SK-N-SH (cell line): ENCODE data around the gene PTS. TPM values are rescaled to one million over a fixed set of nuclear protein-coding genes. Genes with fewer than 3 reads are reported as not detected.

ENCODE experiments used
- CTCF ChIA-PET: fragments of 300-600, 350-600 bp; formaldehyde crosslinking; extraction: SDS; loops from one replicate; lab custom pipeline; 2021; lab: Yijun Ruan, JAX
- POLR2A ChIA-PET: fragments of 350-600 bp; sonication (Branson Sonifier 250); formaldehyde crosslinking; extraction: SDS; loops from one replicate; lab custom pipeline; 2020; ENCODE audit warnings: antibody characterized with exemption, inconsistent platforms; lab: Yijun Ruan, JAX
- DNase-seq: peaks from one replicate; pipeline ENCODE4 v3.0.0; 2012
- H2AFZ ChIP-seq: fragments of 200-600 bp; sonication (generic); 2 replicates; pipeline ENCODE4 v1.8.1; 2016; ENCODE audit warnings: antibody characterized with exemption, mild to moderate bottlenecking, low read depth
- H3F3A ChIP-seq: fragments of 200-600 bp; sonication (generic); replicated peaks from 2 replicates; pipeline ENCODE3; 2016; ENCODE audit warnings: antibody characterized with exemption, mild to moderate bottlenecking; ENCODE audit not compliant: insufficient read depth
- H3K27ac ChIP-seq, 2 experiments: fragments of 200-500 bp in 1 of 2; fragments of 200-600 bp in 1 of 2; sonication (Bioruptor generic) in 1 of 2; sonication (generic), shearing (Covaris generic) in 1 of 2; 2 replicates each; pipeline versions ENCODE4 v1.5.1 to v1.6.1; 2014 to 2016; ENCODE audit warnings: low read depth in 2 of 2, inconsistent platforms in 1 of 2, low read length in 1 of 2, mild to moderate bottlenecking in 1 of 2, mixed read lengths in 1 of 2
- H3K27me3 ChIP-seq: fragments of 200-600 bp; sonication (generic), shearing (Covaris generic); 2 replicates; pipeline ENCODE4 v1.6.1; 2016; ENCODE audit warnings: mixed run types; ENCODE audit not compliant: insufficient read depth
- H3K36me3 ChIP-seq, 2 experiments: fragments of 200-500 bp in 1 of 2; fragments of 200-600 bp in 1 of 2; sonication (Bioruptor generic) in 1 of 2; sonication (generic) in 1 of 2; replicated peaks in 1 of 2; 2 replicates each; pipeline versions ENCODE3 to v1.5.1; 2014 to 2016; ENCODE audit warnings: low read length in 1 of 2, mild to moderate bottlenecking in 1 of 2; ENCODE audit not compliant: insufficient read depth in 2 of 2, control insufficient read depth in 1 of 2
- H3K4me1 ChIP-seq, 2 experiments: fragments of 200-500 bp in 1 of 2; fragments of 200-600 bp in 1 of 2; sonication (Bioruptor generic) in 1 of 2; sonication (generic), shearing (Covaris generic) in 1 of 2; 2 replicates each; pipeline versions ENCODE4 v1.5.1 to v1.6.1; 2014 to 2016; ENCODE audit warnings: low read depth in 1 of 2, low read length in 1 of 2, mixed run types in 1 of 2; ENCODE audit not compliant: insufficient read depth in 2 of 2, control insufficient read depth in 1 of 2
- H3K4me2 ChIP-seq: fragments of 200-600 bp; sonication (generic), shearing (Covaris generic); 2 replicates; pipeline ENCODE4 v1.6.1; 2017; ENCODE audit warnings: mixed run types
- H3K4me3 ChIP-seq, 2 experiments: fragments of 200-500 bp in 1 of 2; fragments of 200-600 bp in 1 of 2; sonication (Bioruptor generic) in 1 of 2; sonication (generic), shearing (Covaris generic) in 1 of 2; 2 replicates each; pipeline versions ENCODE4 v1.5.1 to v1.8.1; 2014 to 2016; ENCODE audit warnings: low read depth in 2 of 2, inconsistent platforms in 1 of 2, low read length in 1 of 2, mild to moderate bottlenecking in 1 of 2, mixed read lengths in 1 of 2, moderate library complexity in 1 of 2
- H3K79me2 ChIP-seq: fragments of 200-600 bp; sonication (generic); 2 replicates; pipeline ENCODE4 v1.8.1; 2017; ENCODE audit warnings: mild to moderate bottlenecking; ENCODE audit not compliant: insufficient read depth
- H3K9ac ChIP-seq: fragments of 200-600 bp; sonication (generic); 2 replicates; pipeline ENCODE4 v1.6.1; 2017; ENCODE audit warnings: mixed run types
- H3K9me2 ChIP-seq: fragments of 200-600 bp; sonication (generic); 2 replicates; pipeline ENCODE4 v1.6.1; 2017; ENCODE audit warnings: mixed run types
- H3K9me3 ChIP-seq: fragments of 200-600 bp; sonication (generic); 2 replicates; pipeline ENCODE4 v1.6.1; 2017; ENCODE audit warnings: mixed run types, mild to moderate bottlenecking, moderate library complexity
- H4K20me1 ChIP-seq: fragments of 200-600 bp; sonication (generic); 2 replicates; pipeline ENCODE4 v1.6.1; 2017; ENCODE audit warnings: mild to moderate bottlenecking, mixed run types; ENCODE audit not compliant: insufficient read depth
- CHD2 ChIP-seq: fragments of 150-350 bp; IDR thresholded peaks from 2 replicates; pipeline ENCODE4 v1.6.1; 2018; ENCODE audit warnings: low read length; ENCODE audit not compliant: partially characterized antibody
- CTCF ChIP-seq: fragments of 200-600 bp; sonication (generic); IDR thresholded peaks from 2 replicates; pipeline ENCODE4 v1.6.1; 2017; ENCODE audit warnings: antibody characterized with exemption, mild to moderate bottlenecking, moderate library complexity
- FOSL2 ChIP-seq: IDR thresholded peaks from 2 replicates; pipeline ENCODE4 v1.4.0; 2012; ENCODE audit warnings: low read depth, mild to moderate bottlenecking, moderate library complexity, borderline replicate concordance
- FOXJ3 ChIP-seq: sonication (generic); formaldehyde crosslinking; IDR thresholded peaks from 2 replicates; pipeline ENCODE4 v1.5.1; 2020; ENCODE audit warnings: mild to moderate bottlenecking, missing genetic modification reagents
- GABPA ChIP-seq: IDR thresholded peaks from 2 replicates; pipeline ENCODE4 v1.4.0; 2012; ENCODE audit warnings: low read depth, mild to moderate bottlenecking
- GATA2 ChIP-seq: sonication (generic); formaldehyde crosslinking; IDR thresholded peaks from 2 replicates; pipeline ENCODE4 v1.5.0; 2020; ENCODE audit warnings: mild to moderate bottlenecking, missing genetic modification reagents
- IRF3 ChIP-seq: fragments of 150-350 bp; IDR thresholded peaks from 2 replicates; pipeline ENCODE4 v1.6.1; 2016; ENCODE audit warnings: mild to moderate bottlenecking, low read depth, low read length
- JUND ChIP-seq: IDR thresholded peaks from 2 replicates; pipeline ENCODE4 v1.4.0; 2012
- MAX ChIP-seq: IDR thresholded peaks from 2 replicates; pipeline ENCODE4 v1.4.0; 2012; ENCODE audit warnings: low read depth
- MEF2A ChIP-seq: IDR thresholded peaks from 2 replicates; pipeline ENCODE4 v1.4.0; 2012; ENCODE audit warnings: low read depth, borderline replicate concordance
- MXI1 ChIP-seq: IDR thresholded peaks from 2 replicates; pipeline ENCODE4 v1.6.1; 2012; ENCODE audit warnings: mild to moderate bottlenecking, low read depth, low read length, improper control_type of control experiment
- NFIC ChIP-seq: IDR thresholded peaks from 2 replicates; pipeline ENCODE4 v1.4.0; 2012; ENCODE audit warnings: borderline replicate concordance
- NRF1 ChIP-seq: IDR thresholded peaks from 2 replicates; pipeline ENCODE4 v1.6.1; 2012; ENCODE audit warnings: low read depth, mild to moderate bottlenecking, low read length
- PBX3 ChIP-seq: IDR thresholded peaks from 2 replicates; pipeline ENCODE4; 2012
- POLR2AphosphoS5 ChIP-seq: IDR thresholded peaks from 2 replicates; pipeline ENCODE4 v1.6.1; 2012; ENCODE audit warnings: low read depth, low read length
- RAD21 ChIP-seq: IDR thresholded peaks from 2 replicates; pipeline ENCODE4 v1.6.1; 2012; ENCODE audit warnings: mild to moderate bottlenecking, low read length
- RXRA ChIP-seq: IDR thresholded peaks from 2 replicates; pipeline ENCODE4 v1.4.0; 2012; ENCODE audit warnings: low read depth, mild to moderate bottlenecking, borderline replicate concordance
- SMC3 ChIP-seq: IDR thresholded peaks from 2 replicates; pipeline ENCODE4 v1.6.1; 2012; ENCODE audit warnings: low read depth, low read length, improper control_type of control experiment
- TCF12 ChIP-seq: IDR thresholded peaks from 2 replicates; pipeline ENCODE4 v1.4.0; 2012
- TEAD4 ChIP-seq: IDR thresholded peaks from 2 replicates; pipeline ENCODE4 v1.4.0; 2012; ENCODE audit warnings: mild to moderate bottlenecking, borderline replicate concordance; ENCODE audit not compliant: insufficient read depth
- USF2 ChIP-seq: fragments of 150-350 bp; IDR thresholded peaks from 2 replicates; pipeline ENCODE4 v1.6.1; 2017; ENCODE audit warnings: antibody characterized with exemption, low read length, low read depth, borderline replicate concordance
- WGBS: methylation state at CpG from one replicate; pipeline ENCODE4 v1.1.6; 2017; ENCODE audit warnings: low lambda C conversion rate; 5-methylcytosine and 5-hydroxymethylcytosine counted together
- polyA plus RNA-seq, 3 experiments: library from polyadenylated mRNA; depleted of rRNA; stranded (reverse); fragments of >200 nt; gene quantifications; 2 replicates each; pipeline ENCODE4 v1.2.3, GENCODE V29; 2012
- TF ChIP-seq, protein P1 (sequence below): IDR thresholded peaks from 2 replicates; pipeline ENCODE4 v1.6.1; 2012; ENCODE audit warnings: mild to moderate bottlenecking, low read depth, low read length, moderate library complexity
- TF ChIP-seq, protein P2 (sequence below): IDR thresholded peaks from 2 replicates; pipeline ENCODE4 v1.4.0; 2012; ENCODE audit warnings: low read depth, borderline replicate concordance

The PTS gene
- 50.0 and 54.0 TPM in 2 replicates for polyA plus RNA-seq (2012; rRNA removed)
- 59.5 and 76.1 TPM in 2 replicates for polyA plus RNA-seq (2012; cell fraction: cytosol; rRNA removed)
- polyA plus RNA-seq (2012; cell fraction: nucleus; rRNA removed) = 34.1 and 63.7 TPM in 2 replicates

DNA sequence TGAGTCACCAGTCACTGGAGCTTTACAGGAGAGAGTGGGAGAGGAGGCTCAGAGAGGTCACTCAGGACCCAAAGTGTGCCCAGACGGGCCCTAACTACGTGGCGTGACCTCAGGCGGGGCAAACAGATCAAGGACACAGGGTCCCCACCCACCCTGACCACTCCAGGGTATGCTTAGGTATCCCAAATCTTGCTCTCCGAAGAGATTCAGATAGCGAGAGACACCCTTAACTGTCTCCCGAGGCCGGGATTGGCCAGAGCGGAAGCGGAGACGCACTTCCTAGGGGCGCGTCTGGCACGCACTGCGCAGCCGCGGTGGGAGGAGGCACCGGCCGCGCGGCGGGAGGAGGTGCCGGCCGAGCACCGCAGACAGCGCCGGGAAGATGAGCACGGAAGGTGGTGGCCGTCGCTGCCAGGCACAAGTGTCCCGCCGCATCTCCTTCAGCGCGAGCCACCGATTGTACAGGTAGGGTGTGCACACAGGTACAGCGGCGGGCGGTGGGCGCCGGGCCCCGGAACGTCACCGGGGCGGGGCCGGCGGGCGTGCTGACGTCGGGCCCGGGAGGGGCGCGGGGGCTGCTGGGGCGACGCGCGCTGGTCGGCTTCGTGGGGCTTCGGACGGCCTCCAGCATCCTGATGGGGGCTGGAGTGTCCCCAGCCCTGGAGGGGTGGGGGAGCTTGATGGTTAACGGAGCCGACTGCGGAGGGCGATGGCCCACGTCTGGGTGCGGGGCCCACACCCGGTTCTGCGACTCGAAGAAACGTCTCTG lies at the start of gene PTS:
Gene PTS, plus strand, starts transcription at position 367 of the 769 bp plus-strand sequence. Its CDS starts 16 bp downstream, at position 383.
- 0% methylated on average over 3 of the region's 70 CpGs for WGBS
- CTCF ChIA-PET = interaction anchor here (0.6 to 17.1 kb wide), 5 partner anchors 48 to 1437 kb away, joined by 3 to 620 read pairs (median 3); partner anchors contain the start of gene PLET1
- POLR2A ChIA-PET = interaction anchor here (0.8 to 1.7 kb wide), 3 partner anchors 16 to 45 kb away, joined by 3 to 7 read pairs (median 6); no protein-coding TSS in a partner anchor
- peaks cover 17 to 30% of the 10 kb centered on the region in 2 experiments; a peak in 3 of 4 replicates for H3K4me1 ChIP-seq
- peaks cover 23 to 27% of the 10 kb centered on the region in 2 experiments for H3K36me3 ChIP-seq
- peak within 1 kb of the TSS; percentile 71 to 91 for H3K4me3 ChIP-seq
- no peaks in the 10 kb centered on the region for H4K20me1 ChIP-seq
- H3K27ac ChIP-seq = peak within 1 kb of the TSS; percentile 78 to 97
- H3K79me2 ChIP-seq = peaks cover 48% of the 10 kb centered on the region
- H3K27me3 ChIP-seq = no peaks in the 10 kb centered on the region
- H2AFZ ChIP-seq = peak within 1 kb of the TSS; percentile 100
- peak; percentile 95 for DNase-seq
- no peaks in the 10 kb centered on the region for H3K9me3 ChIP-seq
- no peaks in the 10 kb centered on the region for H3F3A ChIP-seq
- peak within 1 kb of the TSS; percentile 94 for H3K4me2 ChIP-seq
- peak within 1 kb of the TSS; percentile 76 for H3K9ac ChIP-seq
- H3K9me2 ChIP-seq = no peaks in the 10 kb centered on the region
- TF ChIP-seq TCF12 = no peak
- peak; percentile 67 for TF ChIP-seq GABPA
- no peak for TF ChIP-seq CHD2
- no peak for TF ChIP-seq PBX3
- no peak for TF ChIP-seq FOXJ3 (CRISPR knock-in tag)
- TF ChIP-seq, protein P1, sequence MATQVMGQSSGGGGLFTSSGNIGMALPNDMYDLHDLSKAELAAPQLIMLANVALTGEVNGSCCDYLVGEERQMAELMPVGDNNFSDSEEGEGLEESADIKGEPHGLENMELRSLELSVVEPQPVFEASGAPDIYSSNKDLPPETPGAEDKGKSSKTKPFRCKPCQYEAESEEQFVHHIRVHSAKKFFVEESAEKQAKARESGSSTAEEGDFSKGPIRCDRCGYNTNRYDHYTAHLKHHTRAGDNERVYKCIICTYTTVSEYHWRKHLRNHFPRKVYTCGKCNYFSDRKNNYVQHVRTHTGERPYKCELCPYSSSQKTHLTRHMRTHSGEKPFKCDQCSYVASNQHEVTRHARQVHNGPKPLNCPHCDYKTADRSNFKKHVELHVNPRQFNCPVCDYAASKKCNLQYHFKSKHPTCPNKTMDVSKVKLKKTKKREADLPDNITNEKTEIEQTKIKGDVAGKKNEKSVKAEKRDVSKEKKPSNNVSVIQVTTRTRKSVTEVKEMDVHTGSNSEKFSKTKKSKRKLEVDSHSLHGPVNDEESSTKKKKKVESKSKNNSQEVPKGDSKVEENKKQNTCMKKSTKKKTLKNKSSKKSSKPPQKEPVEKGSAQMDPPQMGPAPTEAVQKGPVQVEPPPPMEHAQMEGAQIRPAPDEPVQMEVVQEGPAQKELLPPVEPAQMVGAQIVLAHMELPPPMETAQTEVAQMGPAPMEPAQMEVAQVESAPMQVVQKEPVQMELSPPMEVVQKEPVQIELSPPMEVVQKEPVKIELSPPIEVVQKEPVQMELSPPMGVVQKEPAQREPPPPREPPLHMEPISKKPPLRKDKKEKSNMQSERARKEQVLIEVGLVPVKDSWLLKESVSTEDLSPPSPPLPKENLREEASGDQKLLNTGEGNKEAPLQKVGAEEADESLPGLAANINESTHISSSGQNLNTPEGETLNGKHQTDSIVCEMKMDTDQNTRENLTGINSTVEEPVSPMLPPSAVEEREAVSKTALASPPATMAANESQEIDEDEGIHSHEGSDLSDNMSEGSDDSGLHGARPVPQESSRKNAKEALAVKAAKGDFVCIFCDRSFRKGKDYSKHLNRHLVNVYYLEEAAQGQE = no peak
- TF ChIP-seq CTCF = no peak
- no peak for TF ChIP-seq RAD21
- no peak for TF ChIP-seq FOSL2
- TF ChIP-seq MEF2A = no peak
- TF ChIP-seq GATA2 = no peak
- no peak for TF ChIP-seq IRF3
- no peak for TF ChIP-seq RXRA
- no peak for TF ChIP-seq NFIC
- TF ChIP-seq, protein P2, sequence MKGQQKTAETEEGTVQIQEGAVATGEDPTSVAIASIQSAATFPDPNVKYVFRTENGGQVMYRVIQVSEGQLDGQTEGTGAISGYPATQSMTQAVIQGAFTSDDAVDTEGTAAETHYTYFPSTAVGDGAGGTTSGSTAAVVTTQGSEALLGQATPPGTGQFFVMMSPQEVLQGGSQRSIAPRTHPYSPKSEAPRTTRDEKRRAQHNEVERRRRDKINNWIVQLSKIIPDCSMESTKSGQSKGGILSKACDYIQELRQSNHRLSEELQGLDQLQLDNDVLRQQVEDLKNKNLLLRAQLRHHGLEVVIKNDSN = no peak
- TF ChIP-seq MAX = peak; percentile 24; the same call in 1 of the 2 replicates
- TF ChIP-seq NRF1 = peak; percentile 78
- no peak for TF ChIP-seq MXI1
- no peak for TF ChIP-seq TEAD4
- TF ChIP-seq JUND = no peak
- TF ChIP-seq USF2 = no peak
- peak; percentile 93 for TF ChIP-seq POLR2AphosphoS5
- no peak for TF ChIP-seq SMC3
